Globus pallidus (tissue), 1 donor: ENCODE measurements around the gene SP110.
"Not testable (repeated sequence)": the region's sequence is repeated elsewhere in the genome, so short reads cannot be mapped to it uniquely, and the experiment has no call there.

ENCODE experiments used
- DNase-seq: peaks from one replicate; pipeline ENCODE4 v3.0.0-alpha.2; 2015; ENCODE audit warnings: low spot score

The SP110 gene

GRCh38 chr2:230219419-230220331 lies at the start of gene SP110:
Gene SP110 (minus strand): TSS chr2:230219984. CDS start chr2:230216927, 3,057 bp downstream.
- peak; percentile 81 for DNase-seq

GRCh38 chr2:230268606-230269243 lies 48.9 kb upstream of the SP110 start:
- peak; percentile 5 for DNase-seq

- no peak for DNase-seq
These were observed 47.8 kb upstream of the SP110 start for GRCh38 chr2:230267556-230267955.

GRCh38 chr2:230267059-230267458 lies 47.3 kb upstream of the SP110 start:
- DNase-seq, result no peak

- DNase-seq, result no peak
These were observed 46.9 kb upstream of the SP110 start for GRCh38 chr2:230266638-230267037.

GRCh38 chr2:230264945-230265344 lies 45.2 kb upstream of the SP110 start:
- not testable (repeated sequence) for DNase-seq

GRCh38 chr2:230262246-230262645 lies 42.5 kb upstream of the SP110 start:
- DNase-seq, result no peak

GRCh38 chr2:230258483-230258882 lies 38.7 kb upstream of the SP110 start:
- no peak for DNase-seq

- DNase-seq, result no peak
These were observed 37.0 kb upstream of the SP110 start for GRCh38 chr2:230256733-230257332.

- DNase-seq, result no peak
These were observed 34.5 kb upstream of the SP110 start for GRCh38 chr2:230254152-230254881.

- DNase-seq, result no peak
These were observed 30.4 kb upstream of the SP110 start for GRCh38 chr2:230250231-230250630.

- DNase-seq, result no peak
These were observed 26.4 kb upstream of the SP110 start for GRCh38 chr2:230246206-230246605.

GRCh38 chr2:230244211-230244610 lies 24.4 kb upstream of the SP110 start:
- no peak for DNase-seq

GRCh38 chr2:230234845-230235244 lies 15.1 kb upstream of the SP110 start:
- DNase-seq, result no peak

- DNase-seq, result no peak
These were observed 14.4 kb upstream of the SP110 start for GRCh38 chr2:230234122-230234722.

GRCh38 chr2:230231251-230231650 lies 11.5 kb upstream of the SP110 start:
- no peak for DNase-seq

GRCh38 chr2:230230496-230231200 lies 10.9 kb upstream of the SP110 start:
- no peak for DNase-seq

- DNase-seq, result no peak
These were observed 10.3 kb upstream of the SP110 start for GRCh38 chr2:230230087-230230486.

- no peak for DNase-seq
These were observed 7.4 kb upstream of the SP110 start for GRCh38 chr2:230227216-230227615.

GRCh38 chr2:230226051-230226551 lies 6.3 kb upstream of the SP110 start:
- DNase-seq, result peak; percentile 14

GRCh38 chr2:230225486-230225885 lies 5.7 kb upstream of the SP110 start, which contains the start of gene SP140:
Gene SP140 (plus strand): TSS chr2:230225736. CDS start chr2:230225845, 109 bp downstream.
- peak; percentile 45 for DNase-seq
